NCI-H146 (cell line): Measurements from ENCODE around the gene IMMP2L.
A peak's percentile ranks its signal among the peaks of the same experiment; 100 is the strongest.
"Not testable (repeated sequence)": the region's sequence is repeated elsewhere in the genome, so short reads cannot be mapped to it uniquely, and the experiment has no call there.

Experiments used
- DNase-seq: peaks from one replicate; lab custom pipeline; 2025; lab: John Stamatoyannopoulos, UW

The IMMP2L gene

DNA sequence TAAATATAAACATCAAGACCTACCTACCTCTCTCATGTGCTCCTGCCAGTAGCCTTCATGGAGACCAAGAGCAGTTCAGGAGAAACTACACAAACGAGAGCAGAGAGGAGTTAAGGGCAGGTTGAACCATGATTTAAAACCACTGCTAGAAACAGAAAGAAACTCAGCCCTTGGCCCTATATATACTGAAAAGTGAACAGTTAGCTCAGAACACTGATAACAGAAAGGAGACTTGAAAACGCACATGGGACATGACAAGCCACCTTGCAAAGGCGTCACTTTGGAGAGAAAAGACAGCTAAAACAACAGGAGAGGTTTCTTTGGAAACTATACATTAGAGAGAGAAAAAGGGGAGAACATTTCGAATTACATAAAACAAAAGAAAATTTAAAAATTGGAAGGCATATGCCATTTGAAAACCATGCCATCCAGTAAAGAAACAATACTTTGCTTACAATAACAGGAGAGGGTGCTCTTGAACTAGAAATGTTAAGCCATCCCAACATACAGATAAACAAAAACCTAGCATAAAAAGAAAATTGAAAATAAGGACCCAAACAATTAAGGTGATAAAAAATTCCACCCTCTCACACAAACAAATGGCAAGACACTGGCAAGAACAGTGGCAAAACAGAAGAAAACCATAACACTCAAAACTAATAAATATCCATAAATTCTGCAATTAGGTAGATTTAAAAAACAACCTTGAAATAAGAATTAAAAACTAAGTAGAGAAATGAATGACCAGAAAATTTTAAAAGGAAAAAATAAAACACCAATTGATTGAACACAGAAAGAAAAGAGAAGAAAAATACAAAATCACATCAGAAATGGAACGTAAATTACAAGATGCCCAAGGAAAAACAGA, 232.7 kb downstream of the IMMP2L start:
- DNase-seq = no peak

DNA sequence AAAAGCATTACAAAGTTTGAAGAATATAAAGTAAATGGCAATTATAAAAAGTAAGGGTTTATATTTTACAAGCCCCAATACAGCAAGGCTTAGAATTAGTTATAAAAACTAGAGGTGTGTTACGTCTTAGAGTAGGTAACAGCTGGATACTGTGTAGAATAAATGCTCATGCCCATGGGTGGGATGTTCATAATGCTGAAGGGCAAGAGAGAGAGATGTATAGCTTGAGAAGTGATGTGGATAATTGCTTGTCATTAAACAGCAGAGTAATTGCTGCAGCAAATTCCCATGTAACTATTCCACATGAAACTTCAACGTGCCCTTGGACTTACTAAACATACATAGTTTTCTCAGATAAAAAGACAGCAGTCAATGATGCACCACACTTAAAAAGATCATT, 233.8 kb downstream of the IMMP2L start:
- DNase-seq = peak; percentile 41

DNA sequence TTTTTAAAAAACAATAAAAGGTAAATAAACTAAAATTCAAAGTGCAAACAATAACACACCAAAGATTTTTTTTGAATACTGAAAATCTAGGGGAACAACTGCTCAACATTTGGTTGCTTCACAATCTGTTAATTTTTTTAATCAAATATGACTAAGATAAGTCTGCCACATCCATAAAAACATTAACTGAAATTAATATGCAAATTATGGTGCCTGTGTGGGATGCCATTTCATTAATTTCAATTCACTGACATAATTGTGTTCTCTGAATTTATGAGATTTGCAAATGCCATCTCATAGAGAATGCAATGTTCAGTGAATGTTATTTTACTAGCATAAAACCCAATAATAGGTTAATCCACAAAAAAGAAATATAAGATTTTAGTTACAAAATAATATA, 237.5 kb downstream of the IMMP2L start:
- DNase-seq = no peak

DNA sequence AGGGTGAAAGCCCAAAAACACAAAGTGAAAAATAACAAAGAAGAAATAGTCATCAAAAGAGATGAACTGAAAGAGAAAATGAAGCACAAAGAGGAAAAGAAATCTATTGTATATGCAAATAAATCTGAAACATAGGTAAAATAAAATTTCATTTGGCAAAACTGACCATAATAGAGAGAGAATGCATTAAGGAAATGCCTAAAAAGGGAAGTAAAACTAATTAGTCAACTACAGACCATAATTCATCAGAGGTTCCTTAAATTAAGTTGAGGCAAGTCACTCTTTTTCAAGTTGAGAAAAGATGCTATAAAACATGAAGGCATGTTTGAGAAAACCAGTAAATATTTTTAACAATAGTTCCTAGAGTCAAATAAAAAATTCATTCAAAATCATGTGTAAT, 238.1 kb downstream of the IMMP2L start:
- DNase-seq = no peak

DNA sequence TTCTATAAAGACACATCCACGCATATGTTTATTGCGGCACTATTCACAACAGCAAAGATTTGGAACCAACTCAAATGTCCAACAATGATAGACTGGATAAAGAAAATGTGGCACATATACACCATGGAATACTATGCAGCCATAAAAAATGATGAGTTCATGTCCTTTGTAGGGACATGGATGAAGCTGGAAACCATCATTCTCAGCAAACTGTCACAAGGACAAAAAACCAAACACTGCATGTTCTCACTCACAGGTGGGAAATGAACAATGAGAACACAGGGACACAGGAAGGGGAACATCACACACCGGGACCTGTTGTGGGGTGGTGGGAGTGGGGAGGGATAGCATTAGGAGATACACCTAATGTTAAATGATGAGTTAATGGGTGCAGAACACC, 238.6 kb downstream of the IMMP2L start:
- DNase-seq = not testable (repeated sequence)

DNA sequence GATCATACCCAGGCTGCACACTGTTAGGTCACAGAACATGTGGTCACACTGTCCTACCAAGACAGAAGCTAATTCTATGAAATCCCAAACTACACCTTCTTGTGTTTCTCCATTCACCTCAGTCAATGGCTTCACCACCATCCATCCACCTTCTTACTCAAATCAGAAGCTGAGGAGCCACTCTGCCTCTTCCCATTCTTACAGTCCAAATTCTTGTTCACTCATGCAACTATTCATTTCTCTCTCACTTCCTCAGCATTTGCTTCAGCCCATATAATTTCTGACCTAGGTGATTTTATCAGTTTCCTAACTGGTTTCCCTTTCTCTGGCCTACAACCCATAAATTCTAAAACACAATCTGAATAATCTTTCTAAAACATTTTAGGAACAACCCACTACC, 242.2 kb downstream of the IMMP2L start:
- DNase-seq = no peak

DNA sequence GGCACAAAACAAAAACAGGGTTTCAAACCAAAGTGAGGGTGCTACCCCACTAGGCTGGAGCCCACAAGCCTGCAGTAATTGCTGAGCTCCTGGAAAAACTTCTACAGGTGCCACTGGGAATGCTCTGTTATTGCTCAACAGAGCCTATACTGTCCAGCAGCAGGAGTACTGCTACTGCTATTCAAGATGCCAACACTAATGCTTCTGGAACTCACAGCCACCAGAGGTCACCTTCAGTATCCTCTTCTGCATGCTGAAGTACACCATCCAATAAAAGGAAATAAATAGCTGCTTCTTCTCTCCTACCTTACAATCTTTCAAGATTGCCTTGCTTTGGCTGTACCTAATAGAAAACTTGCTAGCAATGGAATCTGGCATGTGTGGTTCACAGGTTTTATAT, 249.3 kb downstream of the IMMP2L start:
- DNase-seq = peak; percentile 3

DNA sequence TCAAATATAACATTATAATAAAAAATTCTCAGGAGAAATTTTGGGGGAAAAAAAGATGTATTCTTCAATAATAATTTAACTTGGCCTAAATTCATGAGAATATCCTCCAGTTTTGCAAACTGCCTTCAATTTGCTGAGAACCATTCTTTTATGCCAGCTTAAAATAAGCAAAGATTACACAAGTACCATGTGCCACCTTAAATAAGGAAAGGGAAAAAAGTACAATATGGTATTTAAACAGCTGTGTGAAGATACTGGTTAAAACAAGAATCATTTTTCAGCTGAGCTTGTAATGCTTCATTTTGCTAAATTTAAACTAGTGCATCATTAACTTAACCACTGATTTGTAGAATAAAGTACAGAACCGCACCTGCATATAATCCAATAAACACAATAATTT, 253.6 kb downstream of the IMMP2L start:
- DNase-seq = no peak

DNA sequence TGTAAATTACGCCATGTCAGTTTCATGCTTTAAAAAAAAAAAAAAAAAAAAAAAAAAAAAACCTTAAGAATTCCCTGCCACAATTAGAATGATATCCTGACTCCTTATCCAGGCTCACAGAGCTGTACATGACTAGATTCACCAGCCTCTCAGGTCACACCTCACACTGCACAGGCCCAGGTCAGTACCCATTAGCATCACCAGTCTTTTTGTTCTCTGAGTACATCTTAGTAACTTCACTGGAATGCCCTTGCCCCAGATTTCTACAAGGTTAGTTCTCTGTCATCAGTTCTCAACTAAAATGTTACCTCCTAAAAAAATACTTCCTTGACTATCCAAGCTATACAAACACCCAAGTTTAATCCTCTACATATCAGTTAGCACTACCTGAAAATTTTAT, 260.4 kb downstream of the IMMP2L start:
- no peak for DNase-seq

DNA sequence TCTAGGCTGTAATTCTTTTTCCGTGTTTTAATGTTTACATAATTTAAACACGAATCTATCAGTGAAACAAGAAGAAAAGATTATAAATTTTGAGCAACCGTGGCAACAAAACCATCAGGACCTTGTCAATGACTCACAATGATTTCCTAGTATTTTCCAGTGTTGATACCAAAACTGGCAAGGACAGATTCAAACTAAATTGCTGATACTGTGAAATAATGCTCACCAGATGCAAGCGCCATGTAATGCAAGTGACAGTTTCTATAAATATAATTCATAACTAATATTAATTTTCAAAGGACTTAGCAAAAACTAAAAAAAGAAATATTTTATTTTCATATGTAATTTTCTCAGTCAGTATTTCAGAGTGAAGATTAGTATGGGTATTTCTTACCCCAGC, 267.8 kb downstream of the IMMP2L start:
- DNase-seq = no peak

DNA sequence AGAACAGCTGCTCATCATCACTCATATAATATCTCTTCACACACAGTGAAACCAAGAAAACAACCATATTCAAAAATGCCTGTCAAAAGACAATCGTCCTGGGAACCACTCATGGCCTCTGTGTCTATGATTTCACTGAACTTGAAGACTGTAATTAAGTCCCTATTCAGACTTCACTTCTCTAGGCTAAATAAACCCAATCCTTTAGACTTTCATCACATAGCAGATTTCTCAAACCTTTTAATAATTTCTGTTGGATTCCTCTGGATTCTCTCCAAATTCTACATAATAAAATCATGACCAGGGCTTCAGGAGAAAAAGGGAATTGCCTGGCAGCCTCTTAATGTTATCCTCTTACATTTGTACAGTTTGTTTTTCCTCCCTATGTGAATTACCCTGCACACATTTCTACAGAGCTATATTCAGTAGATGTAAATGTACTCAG, 270.2 kb downstream of the IMMP2L start:
- peak; percentile 62 for DNase-seq

DNA sequence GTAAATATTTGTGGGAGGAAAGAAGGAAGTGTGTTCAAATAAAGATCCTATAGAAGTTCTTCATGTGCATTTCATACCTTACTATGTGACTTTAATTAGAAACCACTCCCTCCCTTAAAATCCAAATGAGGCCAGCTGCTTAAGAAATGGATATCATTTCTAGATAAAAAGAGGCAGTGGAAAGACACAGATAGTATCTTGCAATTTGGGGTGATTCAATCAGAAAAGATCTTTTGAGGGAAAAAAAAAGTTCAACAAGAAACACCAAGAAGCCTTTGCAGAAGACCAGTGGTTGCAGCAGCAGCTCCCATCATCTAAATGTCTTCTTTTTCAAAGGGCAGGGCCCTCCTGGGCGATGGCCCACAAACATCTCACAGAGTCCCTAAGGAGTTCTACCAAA, 271.3 kb downstream of the IMMP2L start:
- DNase-seq = no peak

DNA sequence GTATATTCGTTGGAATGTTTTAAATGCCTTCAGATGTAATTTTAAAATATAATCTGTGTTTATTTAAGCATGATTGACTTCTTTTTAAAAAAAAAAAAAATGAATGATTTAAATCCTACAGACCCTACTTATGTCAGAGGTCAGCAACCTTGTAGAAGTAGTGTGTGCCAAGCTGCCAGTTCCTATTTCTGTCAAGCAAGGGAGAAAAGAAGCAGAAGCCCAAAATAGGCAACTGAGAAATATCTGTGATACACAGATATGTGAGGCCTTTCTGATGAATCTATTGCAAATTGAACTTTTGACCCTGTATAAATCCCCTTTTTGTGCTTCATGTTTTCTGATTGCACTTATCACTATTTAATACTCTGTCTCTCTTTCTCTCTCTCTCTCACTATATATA, 271.9 kb downstream of the IMMP2L start:
- no peak for DNase-seq

DNA sequence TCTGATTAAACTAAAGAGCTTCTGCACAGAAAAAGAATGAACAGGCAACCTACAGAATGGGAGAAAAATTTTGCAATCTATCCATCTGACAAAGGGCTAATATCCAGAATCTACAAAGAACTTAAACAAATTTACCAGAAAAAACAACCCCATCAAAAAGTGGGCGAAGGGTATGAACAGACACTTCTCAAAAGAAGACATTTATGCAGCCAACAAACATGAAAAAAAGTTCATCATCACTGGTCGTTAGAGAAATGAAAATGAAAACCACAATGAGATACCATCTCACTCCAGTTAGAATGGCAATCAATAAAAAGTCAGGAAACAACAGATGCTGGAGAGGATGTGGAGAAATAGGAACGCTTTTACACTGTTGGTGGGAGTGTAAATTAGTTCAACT, 273.9 kb downstream of the IMMP2L start:
- DNase-seq = not testable (repeated sequence)

DNA sequence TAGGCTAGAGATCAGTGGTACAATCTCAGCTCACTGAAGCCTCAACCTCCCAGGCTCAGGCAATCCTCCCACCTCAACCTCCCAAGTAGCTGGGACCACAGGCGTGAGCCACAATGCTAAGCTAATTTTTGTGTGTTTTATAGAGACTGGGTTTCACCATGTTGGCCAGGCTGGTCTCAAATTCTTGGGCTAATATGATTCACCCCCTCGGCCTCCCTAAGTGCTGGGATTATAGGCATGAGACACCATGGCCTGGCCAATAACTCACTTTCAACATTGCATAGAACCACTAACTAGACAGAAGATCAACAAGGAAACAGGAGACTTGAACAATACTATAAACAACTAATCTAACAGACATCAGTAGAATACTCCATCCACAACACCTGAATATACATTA, 279.7 kb downstream of the IMMP2L start:
- DNase-seq = no peak

DNA sequence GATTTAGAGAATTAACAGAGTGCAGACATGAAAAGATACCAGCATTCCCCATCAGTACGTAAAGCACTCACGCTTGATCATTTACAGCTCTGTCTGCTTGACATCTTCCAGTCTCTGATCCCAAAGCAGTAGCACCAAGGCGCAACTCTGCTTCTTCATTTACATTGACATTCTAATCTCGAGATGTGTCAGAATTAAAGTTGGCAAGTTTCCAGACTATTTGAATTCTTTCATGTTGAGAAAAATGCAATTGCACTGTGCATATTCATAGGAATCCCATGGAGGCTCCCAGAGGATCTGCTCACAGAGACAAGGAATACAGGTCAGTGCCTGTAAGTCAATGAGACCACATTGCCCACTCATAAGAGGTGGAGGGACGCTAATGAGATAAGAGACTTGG, 287.4 kb downstream of the IMMP2L start:
- DNase-seq = peak; percentile 14

DNA sequence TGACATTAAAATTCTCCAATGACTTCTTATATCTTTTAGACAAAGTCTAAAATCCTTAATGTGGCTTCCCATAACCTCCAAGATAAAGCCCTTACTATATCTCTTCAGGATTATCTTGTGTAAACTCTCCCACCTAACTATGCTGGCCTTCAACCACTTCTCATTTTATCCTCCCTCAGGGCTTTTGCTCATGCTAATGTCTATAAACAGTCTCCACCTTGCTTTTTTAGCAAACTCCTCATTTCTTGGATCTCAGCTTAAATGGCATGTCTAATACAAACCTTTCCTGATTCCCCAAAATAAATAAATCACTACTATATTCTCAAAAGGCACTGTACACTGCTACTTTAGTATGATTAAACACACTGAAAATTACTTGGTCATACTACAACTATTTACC, 290.2 kb downstream of the IMMP2L start:
- DNase-seq = no peak

DNA sequence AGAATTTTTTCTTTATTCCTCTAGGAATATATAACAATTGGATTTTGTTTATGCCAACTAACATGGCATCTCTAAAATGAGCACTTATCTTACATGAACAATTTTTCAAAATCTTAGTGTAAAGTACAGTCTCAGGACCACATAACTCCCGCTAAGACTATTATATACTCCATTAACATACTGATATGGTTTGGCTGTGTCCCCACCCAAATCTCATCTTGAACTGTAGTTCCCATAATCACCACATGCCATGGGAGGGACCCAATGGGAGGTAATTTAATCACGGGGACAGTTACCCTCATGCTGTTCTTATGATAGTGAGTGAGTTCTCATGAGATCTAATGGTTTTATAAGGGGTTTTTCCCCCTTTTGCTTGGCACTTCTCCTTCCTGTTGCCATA, 291.5 kb downstream of the IMMP2L start:
- not testable (repeated sequence) for DNase-seq

DNA sequence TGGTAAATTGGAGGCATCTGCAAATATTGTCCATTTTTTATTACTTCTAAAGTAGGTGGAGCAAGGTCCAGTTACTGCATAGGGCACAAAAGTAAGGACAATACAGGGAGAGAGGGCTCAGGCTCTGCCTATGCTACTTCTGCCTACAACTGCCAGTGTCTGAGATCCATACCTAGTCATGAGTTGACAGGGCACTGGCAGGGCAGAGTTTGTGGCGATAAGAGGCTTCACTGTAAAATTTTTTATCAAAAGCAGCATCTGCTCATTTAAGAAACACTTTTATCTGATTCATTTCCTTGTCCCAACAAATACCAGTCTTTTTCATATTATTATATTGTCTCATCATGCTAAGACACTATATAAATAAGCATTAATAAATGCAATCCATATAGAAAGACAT, 293.4 kb downstream of the IMMP2L start:
- no peak for DNase-seq

DNA sequence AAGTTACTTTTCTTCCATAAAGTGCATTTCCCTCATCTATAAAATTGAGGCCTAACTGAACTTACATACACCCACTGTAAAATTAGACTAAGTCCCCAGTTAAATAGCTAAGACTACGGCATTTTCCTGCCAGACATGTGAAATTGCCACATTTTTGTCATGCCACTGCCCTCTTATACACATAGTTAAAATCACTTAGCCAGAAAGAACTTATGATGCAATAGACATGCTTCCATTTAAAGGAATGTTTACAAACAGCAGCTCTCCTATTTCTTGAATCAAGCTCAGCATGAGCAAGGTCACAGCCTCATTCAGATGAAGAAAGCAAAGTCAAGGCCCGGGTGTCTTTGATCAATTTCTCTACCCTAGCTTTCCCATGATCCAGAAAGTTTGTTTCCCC, 295.7 kb downstream of the IMMP2L start:
- DNase-seq = no peak

DNA sequence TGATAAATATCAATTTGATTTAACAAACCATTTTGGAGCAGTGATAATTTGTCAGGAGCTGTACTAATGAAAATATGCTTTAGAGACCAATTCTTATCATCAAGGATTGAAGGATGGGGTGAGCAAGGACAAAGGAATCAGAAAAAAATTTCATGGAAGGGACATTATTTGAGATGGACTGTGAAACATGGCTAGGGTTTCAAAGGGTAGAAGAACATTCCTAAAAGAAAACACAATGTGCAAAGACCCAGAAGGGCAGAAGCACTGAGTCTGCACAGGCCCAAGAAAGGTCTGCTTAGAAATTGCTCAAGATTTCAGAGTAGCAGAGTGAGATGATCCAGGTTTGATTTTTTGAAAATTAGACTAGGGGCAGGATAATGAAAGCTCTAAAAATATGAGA, 296.9 kb downstream of the IMMP2L start:
- DNase-seq = no peak

DNA sequence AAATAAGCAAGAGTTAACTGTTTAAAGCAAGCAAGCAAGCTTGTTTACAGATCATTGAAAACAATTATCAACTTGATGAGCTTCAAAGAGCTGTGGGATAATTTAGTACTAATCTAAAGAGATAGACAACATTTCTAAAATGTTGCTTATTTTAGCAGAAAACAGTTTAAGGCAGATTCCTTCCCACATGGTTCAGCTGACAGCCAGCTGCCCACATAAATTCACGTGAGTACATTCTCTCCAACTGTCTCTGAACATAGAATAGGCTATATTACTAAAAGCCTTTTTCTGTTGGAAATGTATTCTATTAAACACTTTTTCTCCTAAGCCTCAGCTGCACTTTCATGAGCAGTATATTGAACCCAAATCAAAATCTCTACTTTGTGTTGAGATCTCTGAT, 297.3 kb downstream of the IMMP2L start:
- DNase-seq = no peak

DNA sequence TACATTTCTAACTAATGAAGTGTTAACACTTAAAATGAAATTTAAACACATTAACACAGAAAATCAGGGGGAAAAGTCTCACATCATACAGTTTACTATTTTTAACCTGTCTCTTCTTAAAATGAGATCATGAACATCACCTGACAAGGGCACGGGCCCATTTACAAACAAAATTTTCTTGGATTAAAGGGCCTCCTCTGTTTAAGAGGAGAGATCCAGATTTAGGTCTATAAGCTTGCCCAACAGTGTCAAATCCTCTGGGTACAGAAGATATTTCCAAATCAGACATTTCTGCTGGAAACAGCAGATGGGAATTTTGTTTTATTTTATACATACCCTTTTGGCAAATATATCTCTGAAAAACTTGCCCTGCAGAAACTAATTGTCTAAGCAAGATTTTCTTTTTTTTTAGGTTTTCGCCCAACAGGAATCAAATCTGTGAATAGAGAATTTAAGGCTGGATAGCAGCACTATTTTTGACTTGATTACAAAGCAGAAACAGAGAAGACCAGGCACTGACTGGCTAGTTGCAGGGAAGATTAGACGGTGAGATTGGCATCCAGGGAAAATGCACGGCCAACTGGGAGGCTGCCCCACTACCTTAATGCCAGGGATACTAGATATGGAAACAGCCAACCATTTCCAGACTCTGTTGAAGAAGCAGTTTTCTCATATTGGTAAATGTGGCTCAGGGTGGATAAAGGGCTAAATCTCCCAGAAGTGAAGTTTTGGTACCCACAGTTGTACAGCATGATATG, 298.0 kb downstream of the IMMP2L start:
- no peak for DNase-seq
